Activated CD4-positive, alpha-beta T cell treated with anti-CD3 and anti-CD28 coated beads, Interleukin-2, amount 50 U/mL, for 48 hours (primary cell): ENCODE results near the gene NBAS.
"Not testable (repeated sequence)": the region's sequence is repeated elsewhere in the genome, so short reads cannot be mapped to it uniquely, and the experiment has no call there.

Experiments used
- DNase-seq, 2 experiments: peaks; one replicate each; pipeline ENCODE4 v3.0.0-alpha.2; 2020

Gene NBAS

DNA sequence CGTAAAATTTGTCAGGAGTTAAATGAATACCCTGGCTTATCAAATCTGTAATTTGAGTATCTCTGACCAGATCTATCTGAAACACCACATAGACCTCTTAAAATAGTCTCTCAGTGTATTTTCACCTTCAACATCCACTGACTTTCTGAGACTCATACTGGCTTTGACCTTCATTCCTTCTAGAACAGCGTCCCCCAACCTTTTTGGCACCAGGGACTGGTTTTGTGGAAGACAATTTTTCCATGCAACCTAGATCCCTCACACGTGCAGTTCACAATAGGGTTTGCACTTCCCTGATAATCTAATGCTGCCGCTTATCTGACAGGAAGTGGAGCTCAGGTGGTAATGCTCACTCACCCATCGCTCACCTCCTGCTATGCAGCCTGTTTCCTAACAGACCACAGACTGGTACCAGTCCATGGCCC is 3.2 kb downstream of the NBAS start:
- no peak for DNase-seq

DNA sequence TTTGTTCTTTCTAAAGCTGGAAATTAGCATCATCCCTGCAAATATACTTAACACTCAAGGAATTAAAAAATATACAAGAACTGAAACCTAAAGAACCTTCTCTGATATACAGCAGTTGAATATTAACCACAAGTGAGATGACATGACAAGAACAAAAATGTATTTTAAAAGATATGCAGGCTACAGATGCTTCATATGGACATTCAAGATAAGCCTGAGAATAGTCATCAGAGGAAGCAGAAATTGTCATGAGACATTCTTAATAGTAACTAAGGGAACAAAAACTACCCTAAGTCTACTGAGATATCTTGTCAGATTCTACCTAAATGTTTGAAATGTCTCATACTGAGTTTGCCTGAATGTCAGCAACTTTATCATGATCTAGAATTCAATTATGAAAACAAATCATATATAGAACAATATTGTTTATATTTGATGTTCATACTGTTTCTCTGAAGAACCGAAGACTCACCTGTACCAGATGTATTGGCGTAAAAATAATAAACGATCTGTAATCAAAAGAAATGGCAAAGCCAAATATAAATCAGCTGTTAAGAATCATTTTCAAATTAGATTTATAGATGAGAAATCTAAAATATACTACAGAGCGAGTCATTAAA is 4.7 kb downstream of the NBAS start:
- DNase-seq = no peak

DNA sequence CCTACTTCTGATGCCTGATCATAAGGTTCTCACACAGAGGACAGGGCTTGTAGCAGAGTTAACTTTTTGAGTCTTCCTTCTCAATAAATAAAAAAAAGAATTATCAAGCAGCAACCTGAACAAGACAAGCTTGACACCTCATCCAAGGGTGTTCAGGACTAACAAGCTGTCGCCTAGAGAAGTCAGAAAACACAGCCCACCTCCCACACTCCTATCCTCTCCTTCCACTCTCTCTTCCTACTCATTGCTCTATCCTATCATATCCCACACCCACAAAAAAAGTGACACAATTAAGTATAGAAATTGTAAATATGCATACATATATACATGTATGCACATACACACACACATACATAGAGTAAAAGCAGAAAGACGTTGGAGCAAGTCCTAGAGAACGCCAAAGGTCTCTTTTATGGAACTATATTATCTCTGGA is 5.4 kb downstream of the NBAS start:
- no peak for DNase-seq

DNA sequence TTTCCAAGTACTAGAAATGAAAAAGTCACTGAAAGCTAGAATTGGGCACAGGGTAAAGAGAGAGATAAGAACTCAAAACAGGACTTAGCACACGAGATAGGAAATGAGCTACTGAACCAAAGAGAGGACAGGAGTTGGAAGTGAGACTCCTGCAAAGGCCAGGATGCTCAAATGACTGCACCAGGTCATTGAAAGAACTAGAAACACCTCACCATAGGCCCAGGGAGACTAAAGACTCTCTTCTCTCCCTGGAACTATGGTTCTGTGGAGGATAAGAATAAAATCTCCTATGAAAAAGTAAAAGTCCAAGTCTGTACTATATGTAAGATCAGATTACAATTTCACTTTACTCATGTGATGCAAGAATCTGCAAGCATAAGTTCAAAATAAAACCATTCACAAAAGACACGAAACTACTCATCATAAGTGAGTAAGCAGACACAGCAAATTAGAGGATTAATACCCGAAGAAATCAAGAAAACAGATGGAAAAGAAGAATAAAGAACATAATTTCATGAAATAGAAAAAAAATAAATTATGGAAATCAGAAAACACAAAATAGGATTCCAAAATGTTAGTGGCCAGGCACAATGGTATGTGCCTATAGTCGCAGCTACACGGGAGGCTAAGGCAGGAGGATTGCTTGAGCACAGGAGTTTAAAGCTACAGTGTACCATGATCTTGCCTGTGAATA is 6.5 kb downstream of the NBAS start:
- no peak for DNase-seq

DNA sequence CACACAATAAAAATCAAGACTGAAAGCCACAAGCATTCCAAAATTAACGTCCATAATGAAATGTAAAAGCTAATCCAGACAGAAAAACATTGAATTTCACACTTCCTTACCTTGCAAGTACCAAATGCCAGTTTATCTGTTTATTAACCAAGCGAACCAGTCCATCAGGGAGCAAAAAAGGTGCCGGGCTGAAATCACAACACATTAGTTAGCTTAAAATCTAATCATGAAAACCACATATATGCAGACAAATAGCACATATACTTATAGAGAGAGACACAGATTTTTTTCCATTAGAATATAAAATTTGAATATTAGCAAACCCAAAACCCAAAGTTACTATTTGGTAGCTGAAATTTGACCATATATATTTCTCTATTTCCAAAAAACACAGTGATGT is 7.2 kb downstream of the NBAS start:
- DNase-seq = no peak

DNA sequence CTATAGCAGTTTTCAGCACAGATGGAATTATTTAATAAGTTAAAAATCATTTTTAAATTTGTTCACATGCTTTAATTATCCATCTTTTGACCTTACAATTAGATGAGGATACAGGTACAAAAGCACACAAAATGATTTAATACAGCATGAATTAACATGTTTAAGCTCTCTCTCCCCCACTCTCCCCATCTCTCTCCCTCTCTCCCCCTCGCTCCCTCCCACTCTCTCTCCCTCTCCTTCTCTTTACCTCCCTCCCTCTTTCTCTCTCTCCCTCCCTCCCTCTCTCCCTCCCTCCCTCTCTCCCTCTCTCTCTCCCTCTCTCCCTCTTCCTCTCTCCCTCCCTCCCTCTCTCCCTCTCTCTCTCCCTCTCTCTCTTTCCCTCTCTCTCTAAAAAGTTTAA is 7.6 kb downstream of the NBAS start:
- no peak for DNase-seq

DNA sequence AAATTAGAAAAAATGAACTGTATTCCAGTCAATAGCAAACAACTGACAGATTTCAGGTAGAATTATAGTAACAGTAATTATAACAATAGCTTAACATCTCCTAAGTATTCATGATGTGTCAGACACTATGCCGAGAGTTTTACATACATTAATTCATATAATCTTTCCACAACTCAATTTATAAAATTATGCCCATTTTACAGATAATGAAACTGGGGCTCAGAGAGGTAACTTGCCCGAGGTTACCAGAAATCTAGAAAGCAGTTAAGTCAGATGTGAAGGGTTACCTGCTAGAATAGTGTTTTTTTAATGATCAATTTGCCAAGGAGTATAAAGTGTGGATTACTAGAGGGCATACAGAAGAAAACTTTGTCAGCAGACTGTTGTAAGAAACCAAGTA is 12.2 kb downstream of the NBAS start:
- DNase-seq = no peak

DNA sequence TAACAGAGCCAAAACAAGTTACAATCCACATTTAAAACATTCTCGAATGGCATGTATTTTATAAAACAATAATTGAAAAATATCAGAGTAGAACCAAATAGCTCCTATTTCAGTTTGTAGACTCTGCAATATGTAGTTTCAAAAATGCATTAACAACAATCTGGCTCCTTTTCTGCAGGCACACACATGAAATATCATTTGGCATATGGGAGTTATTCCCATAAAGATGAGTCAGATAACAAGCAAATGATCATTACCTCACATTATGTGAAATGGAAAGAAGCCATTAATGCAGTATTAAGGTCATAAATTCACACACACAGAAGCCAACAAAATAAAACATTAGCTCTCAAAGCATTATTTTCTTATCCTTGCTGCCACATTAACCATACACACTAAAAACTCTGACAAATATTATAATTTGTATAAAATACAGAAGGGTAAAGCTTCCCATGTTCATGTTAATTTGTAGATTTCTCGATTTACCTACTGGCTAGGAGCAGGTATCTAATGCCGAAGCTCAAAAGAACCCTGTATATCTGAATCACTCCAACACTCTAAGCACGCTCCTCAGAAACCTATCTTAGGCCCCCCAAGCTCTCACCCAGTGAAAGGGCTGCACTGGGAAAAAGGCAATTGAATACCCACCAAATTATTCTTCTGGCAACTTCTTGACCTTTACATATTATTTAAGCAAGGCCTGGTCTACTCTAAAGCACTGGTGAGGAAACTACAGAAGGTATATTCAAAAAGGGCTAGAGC is 13.8 kb downstream of the NBAS start:
- DNase-seq = no peak

DNA sequence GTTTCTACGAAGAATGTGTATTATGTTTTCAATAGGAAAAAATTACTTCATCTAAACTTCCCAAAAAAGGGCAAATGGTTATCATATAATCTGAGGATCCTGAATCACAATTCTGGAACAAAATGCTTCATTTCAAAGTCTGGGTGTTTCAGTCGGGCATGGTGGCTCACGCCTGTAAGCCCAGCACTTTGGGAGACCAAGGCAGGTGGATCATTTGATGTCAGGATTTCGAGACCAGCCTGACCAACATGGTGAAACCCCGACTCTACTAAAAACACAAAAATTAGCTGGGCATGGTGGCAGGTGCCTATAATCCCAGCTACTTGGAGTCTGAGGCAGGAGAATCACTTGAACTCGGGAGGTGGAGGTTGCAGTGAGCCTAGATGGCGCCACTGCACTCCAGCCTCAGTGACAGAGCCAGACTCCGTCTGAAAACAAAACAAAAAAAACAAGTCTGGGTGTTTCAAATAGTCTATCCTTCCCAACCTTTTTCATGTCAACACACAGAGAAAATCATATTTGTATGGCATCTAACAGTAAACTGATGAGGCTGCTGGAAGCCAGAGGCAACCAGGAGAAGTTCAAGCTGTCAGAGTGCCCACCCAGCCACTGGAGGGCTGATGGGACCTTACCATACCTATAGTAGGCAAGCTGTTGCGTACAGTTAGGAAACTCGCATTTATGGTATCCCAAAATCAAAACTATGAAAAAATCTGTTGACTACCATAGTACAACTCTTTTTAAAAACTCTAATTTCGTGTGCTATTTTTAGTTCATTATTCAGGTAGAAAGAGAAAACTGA is 14.6 kb downstream of the NBAS start:
- no peak for DNase-seq

DNA sequence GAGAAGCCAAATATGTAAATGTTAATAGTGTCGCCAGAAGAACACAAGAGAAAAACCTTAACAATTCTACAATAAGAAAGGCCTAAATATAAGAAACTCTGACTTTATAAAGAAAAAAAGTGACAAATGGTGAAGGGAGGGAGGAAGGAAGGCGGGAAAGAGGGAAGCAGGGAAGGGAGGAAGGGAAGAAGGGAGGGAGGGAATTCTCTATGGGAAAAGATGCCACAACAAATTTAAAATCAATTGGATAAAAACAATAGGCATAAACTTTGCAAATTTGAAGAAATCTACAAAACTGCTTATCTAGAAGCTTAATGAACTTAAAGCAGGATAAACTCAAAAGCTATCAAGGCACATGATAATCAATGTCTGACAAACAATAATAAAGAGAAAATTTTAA is 16.9 kb downstream of the NBAS start:
- no peak for DNase-seq

DNA sequence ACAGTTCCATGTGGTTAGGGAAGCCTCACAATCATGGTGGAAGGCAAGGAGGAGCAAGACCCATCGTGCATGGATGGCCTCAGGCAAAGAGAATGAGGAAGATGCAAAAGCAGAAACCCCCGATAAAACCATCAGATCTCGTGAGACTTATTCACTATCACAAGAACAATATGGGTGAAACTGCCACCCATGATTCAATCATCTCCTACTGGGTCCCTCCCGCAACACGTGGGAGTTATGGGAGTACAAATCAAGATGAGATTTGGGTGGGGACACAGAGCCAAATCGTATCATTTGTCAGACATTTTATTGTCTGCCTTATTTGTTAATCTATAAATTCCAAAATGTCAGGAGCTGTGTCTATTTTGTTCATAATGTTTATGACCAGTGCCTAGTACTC is 17.6 kb downstream of the NBAS start:
- no peak for DNase-seq

DNA sequence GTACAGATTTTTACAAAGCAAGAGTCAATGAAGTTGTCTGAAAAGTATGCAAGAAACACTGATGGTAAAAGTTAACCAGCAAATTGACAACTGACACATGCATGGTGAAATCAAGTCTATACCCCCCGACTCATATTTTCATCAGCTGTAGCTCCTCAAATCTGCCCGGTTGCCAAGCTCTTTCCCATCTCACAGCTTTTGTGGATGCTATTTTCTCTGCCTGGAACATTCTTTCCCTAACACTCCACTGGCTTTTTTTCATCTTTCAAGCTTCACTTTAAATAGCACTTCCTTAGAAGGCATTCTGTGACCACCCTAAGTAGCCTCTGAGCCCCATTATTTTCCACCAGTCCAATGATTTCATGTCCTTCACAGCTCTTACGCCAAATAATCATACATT is 18.1 kb downstream of the NBAS start:
- DNase-seq = no peak

DNA sequence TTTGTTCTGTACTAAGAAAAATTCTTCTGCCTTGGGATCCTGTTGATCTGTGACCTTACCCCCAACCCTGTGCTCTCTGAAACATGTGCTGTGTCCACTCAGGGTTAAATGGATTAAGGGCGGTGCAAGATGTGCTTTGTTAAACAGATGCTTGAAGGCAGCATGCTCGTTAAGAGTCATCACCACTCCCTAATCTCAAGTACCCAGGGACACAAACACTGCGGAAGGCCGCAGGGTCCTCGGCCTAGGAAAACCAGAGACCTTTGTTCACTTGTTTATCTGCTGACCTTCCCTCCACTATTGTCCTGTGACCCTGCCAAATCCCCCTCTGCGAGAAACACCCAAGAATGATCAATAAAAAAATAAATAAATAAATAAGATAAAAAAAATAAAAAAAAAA is 18.9 kb downstream of the NBAS start:
- DNase-seq = not testable (repeated sequence)

DNA sequence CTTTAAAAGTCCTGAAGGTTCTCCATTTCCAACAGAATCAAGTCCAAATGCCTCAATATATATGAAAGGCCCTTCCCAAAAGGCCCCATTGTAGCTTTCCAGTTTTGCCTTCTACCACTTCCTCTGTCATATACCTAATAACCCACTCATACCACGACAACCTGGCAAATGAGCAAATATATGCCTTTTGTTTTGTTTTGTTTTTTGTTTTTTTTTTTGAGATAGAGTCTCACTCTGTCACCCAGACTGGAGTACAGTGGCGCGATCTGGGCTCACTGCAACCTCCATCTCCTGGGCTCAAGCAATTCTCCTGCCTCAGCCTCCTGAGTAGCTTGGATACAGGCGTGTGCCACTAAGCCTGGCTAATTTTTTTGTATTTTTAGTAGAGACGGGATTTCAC is 20.6 kb downstream of the NBAS start:
- DNase-seq = not testable (repeated sequence)

DNA sequence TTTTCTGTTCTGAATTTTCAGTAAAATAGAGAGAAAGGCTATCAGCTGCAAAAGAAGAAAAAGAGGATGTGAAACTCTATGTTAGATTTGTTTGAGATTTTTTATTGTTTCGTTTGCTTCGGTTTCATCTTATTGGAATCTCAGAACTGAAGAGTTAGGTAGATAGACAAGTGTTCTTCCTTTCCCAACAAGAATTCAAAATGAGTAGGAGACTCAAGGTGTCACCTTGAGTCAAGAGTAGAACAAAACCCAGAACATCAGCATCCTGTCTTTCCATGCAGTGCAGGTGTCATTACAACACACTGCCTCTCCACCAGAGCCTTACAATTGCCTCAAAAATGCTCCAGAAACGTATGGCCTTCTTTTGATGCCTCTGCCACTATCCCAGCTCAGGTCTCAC is 21.1 kb downstream of the NBAS start:
- no peak for DNase-seq

DNA sequence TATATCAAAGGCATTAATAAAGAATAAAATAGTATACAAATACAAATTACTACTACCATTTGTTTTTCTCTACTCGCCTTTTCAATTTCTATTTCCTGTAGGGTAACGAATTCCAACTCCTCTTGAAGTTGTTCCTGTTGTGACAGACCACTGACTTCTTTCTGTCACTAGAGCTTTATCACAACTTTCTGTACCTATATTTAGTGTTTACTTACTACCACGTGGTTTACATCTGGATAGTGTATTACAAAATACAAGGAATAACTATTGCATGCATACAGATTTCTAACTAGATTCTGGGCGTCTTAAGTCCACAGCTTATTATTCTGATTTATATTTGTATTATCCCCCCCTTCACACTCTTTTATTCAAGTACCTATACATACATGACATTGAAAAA is 22.3 kb downstream of the NBAS start:
- no peak for DNase-seq

DNA sequence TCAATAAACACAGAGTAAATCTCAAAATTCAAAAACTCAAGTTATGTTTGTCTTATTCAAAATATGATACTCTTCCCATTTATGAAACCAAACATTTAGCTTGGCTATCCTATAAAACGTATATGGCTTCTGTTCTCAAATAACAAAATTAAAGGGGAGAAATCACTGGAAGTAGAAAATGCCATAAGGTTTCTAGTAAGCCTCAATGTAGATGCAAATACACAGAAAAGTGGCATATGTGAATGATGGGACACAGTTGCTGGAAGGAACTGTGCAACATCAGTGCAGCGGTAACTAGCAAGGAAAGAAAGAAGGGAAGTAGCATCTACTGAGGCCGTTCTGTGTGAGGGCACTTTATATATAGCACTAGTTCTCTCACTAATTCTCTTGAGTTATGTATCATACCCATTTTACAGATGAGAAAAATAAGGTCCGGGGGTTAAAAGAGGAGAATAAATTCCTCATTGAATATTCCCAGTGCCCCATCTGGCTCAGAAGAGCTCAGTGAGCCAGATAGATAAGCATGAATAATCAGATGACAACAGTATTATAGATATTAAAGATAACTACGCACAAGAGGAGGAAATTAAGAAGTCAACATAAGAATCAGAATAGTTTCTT is 27.2 kb downstream of the NBAS start:
- no peak for DNase-seq

DNA sequence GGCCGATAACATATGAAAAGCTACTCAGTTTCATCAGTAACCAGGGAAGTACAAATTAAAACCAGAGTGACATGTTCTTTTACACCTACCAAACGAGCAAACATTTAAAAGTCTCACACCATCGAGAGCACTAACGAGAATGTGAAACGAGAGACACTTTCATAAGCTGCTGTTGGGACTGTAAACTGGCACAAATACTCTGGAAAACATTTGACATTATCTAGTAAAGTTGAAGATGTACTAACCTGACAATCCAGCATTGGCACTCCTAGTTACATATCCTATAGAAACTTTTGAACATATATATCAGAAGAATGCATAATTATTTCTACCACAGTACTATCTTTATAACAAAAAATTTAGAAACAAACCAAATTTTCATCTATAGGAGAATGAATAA is 28.1 kb downstream of the NBAS start:
- DNase-seq = no peak

DNA sequence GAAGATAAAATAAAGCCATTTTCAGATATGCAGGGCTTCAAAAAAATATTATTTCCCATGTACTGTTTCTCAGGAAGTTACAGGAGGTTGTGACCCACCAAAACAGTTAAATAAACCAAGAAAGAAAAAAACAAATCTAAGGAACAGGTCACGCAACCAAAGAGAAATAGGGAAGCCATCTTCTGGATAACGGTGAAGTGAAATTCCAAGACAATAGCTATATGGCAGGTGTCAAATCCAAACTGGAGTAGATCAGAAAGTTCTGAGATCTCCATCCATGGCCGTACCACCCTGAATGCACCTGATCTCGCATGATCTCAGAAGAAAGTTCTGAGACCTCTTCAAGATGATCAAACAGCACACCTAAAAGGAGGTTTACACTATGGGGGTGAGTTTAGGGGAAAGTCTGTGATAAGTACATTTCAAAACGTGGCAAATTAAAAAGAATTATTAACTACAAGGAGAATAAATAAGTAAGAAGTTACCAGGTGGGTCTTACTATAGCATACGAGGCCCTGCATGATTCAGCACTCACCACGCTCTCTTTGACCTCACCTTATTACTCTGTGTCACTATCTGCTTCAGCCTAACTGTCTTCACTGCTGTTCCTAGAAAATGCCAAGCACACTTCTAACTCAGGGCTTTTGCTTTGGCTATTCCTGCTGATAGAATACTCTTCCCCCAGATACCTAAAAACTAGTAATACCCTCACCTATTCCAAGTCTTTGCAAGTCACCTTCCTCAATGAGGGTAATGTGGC is 29.9 kb downstream of the NBAS start:
- no peak for DNase-seq

DNA sequence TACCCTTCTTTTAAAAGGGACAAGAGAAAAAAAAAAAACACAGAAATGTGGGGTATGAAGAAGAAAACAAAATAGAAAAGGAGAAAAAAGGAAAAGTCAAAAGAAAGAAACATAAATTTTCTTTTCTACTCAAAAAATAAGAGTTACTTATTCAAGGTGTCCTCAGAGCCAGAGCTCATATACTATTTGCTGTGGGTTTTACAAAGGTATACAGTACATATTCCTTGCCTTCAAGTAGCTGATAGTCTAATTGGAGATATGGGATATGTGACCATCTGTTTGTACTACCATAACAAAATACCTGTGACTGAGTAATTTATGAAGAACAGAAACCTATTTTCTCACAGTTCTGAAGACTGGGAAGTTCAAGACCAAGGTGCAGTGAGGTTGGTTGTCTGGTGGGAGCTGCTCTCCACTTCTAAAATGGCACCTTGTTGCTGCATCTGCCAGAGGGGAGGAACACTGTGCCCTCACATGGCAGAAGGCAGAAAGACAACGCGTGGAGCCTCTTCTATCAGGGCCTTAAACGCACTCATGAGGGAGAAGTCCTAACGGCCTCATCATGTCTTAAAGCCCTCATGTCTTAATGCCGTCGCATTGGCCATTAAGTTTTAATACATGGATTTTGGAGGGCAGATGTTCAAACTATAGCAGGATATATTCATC is 33.9 kb downstream of the NBAS start:
- no peak for DNase-seq

DNA sequence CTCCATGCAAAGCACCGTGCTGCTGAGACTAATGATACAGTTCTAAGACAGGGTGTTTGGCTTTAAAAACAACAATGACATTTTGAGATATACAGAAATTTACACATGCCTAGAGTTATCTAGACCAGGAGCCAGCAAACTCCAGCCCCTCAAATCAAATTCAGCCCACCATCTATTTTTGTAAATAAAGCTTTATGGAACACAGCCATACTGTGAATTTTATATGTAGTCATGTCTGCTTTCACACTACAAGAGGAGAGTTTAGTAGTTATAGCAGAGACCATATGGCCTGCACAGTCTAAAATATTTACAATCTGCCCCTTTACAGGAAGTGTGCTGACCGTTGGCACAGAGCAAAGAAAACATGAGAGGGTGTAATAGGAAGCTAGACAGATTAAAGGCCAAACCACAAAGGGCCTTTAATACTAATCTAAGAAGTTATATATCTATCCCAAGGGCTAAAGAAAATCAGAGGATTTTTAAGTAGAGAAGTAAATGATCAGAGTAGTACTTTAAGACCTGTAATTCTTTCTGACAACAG is 39.4 kb downstream of the NBAS start:
- no peak for DNase-seq
